Fibroblast of villous mesenchyme (primary cell): ENCODE data around the gene CCDC6. TPM values are rescaled to one million over a fixed set of nuclear protein-coding genes. Genes with fewer than 3 reads are reported as not detected.

Source experiments
- DNase-seq: peaks from one replicate; pipeline ENCODE4 v3.0.0-alpha.2; 2010; ENCODE audit warnings: low read depth
- H3K4me3 ChIP-seq: 2 replicates; pipeline ENCODE4 v1.5.1; 2011; ENCODE audit warnings: low read depth, mild to moderate bottlenecking, low read length
- total RNA-seq: library from RNA; depleted of rRNA; stranded (reverse); fragments of >200 nt; gene quantifications from 2 replicates; pipeline ENCODE4 v1.2.3, GENCODE V29; 2012
- TF ChIP-seq, protein P1 (sequence below): IDR thresholded peaks from 2 replicates; pipeline ENCODE4 v1.5.1; 2012; ENCODE audit warnings: low read depth, mild to moderate bottlenecking, low read length; ENCODE audit not compliant: insufficient read depth

CCDC6 gene
- total RNA-seq, 1 donor = 52.2 TPM

DNA sequence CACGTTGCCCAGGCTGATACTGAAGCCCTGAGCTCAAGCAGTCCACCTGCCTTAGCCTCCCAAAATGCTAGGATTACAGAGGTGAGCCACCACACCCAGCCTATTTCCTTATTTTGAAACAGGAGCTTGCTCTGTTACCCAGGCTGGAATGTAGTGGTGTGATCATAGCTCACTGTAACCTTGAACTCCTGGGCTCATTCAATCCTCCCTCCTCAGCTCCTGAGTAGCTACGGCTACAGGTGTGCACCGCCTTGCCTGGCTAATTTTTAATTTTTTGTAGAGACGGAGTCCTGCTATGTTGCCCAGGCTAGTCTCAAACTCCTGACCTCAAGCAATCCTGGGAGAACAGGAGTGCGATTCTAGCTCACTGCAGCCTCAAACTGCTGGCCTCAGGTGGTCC is 164.8 kb downstream of the CCDC6 start:
- DNase-seq = no peak
- no peak overlapping the region for H3K4me3 ChIP-seq
- TF ChIP-seq, protein P1, sequence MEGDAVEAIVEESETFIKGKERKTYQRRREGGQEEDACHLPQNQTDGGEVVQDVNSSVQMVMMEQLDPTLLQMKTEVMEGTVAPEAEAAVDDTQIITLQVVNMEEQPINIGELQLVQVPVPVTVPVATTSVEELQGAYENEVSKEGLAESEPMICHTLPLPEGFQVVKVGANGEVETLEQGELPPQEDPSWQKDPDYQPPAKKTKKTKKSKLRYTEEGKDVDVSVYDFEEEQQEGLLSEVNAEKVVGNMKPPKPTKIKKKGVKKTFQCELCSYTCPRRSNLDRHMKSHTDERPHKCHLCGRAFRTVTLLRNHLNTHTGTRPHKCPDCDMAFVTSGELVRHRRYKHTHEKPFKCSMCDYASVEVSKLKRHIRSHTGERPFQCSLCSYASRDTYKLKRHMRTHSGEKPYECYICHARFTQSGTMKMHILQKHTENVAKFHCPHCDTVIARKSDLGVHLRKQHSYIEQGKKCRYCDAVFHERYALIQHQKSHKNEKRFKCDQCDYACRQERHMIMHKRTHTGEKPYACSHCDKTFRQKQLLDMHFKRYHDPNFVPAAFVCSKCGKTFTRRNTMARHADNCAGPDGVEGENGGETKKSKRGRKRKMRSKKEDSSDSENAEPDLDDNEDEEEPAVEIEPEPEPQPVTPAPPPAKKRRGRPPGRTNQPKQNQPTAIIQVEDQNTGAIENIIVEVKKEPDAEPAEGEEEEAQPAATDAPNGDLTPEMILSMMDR = no peak

DNA sequence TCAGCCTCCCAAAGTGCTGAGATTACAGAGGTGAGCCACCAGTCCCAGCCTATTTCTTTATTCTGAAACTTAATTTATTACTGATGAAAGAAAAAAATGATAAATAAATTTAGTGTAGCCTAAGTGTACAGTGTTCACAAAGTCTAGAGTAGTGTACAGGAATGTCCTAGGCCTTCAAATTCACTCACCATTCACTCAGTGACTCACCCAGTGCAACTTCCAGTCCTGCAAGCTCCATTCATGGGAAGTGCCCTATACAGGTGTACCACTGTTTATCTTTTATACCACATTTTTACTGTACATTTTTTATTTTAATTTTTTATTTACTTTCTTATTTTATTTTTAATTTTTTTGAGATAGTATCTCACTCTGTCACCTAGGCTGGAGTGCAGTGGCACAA is 165.3 kb downstream of the CCDC6 start:
- H3K4me3 ChIP-seq = no peak overlapping the region
- TF ChIP-seq, protein P1 = no peak
- no peak for DNase-seq

Other genes with a start within 250 kb of the CCDC6 start
- under 0.01 TPM in 1 of 2 replicates, not detected in the other for gene SLC16A9, start 196.7 kb downstream of the CCDC6 start, total RNA-seq
- gene MRLN, start 153.1 kb downstream of the CCDC6 start, total RNA-seq = not detected in 2 replicates